Natural killer cell treated with Interleukin-12 subunit alpha and Interleukin-12 subunit beta and Interleukin-15 and Interleukin-18, amount 100 ng/mL, for 72 hours (primary cell): ENCODE measurements around the gene FAIM2. TPM values are rescaled to one million over a fixed set of nuclear protein-coding genes. Genes with fewer than 3 reads are reported as not detected.

Experiments
- ATAC-seq, 2 donors: fragments of 150-1000 bp; cut with Tn5 transposase in 1 of 2; sonication (Bioruptor Pico), chemical (Tn5 transposase) in 1 of 2; 2 replicates each; pipeline ENCODE4 v1.10.0; 2021
- DNase-seq: peaks from one replicate; pipeline ENCODE4 v3.0.0; 2022; ENCODE audit warnings: low spot score
- H3K27ac Mint-ChIP-seq, 2 donors: 1 replicate in 1 of 2; 2 replicates in 1 of 2; pipeline ENCODE4 v1.8.0; 2022; ENCODE audit warnings: mixed read lengths in 2 of 2, mild to moderate bottlenecking in 1 of 2, moderate library complexity in 1 of 2
- H3K27me3 Mint-ChIP-seq, 2 donors: 1 replicate in 1 of 2; 2 replicates in 1 of 2; pipeline ENCODE4 v1.8.0; 2022; ENCODE audit warnings: mixed read lengths in 2 of 2
- H3K36me3 Mint-ChIP-seq: one replicate; pipeline ENCODE4 v1.8.0; 2022; ENCODE audit warnings: mixed read lengths
- H3K4me1 Mint-ChIP-seq, 2 donors: 1 replicate in 1 of 2; 2 replicates in 1 of 2; pipeline ENCODE4 v1.8.0; 2022; ENCODE audit warnings: low read depth in 2 of 2, mixed read lengths in 2 of 2, mild to moderate bottlenecking in 1 of 2
- H3K4me3 Mint-ChIP-seq: one replicate; pipeline ENCODE4 v1.8.0; 2022; ENCODE audit warnings: mixed read lengths
- H3K9me3 Mint-ChIP-seq: 2 replicates; pipeline ENCODE4 v1.8.0; 2022; ENCODE audit warnings: mixed read lengths
- total RNA-seq, 2 donors: library from RNA; stranded (reverse); gene quantifications; one replicate each; pipeline ENCODE4 v1.2.3, GENCODE V29; 2022

FAIM2 gene
- total RNA-seq, 2 donors from 2014 or later = 0.50 TPM; not detected in 1

- no peaks in the 10 kb centered on the region for H3K36me3 Mint-ChIP-seq
- H3K9me3 Mint-ChIP-seq = no peaks in the 10 kb centered on the region
- ATAC-seq = no peak
- no peak overlapping the region for H3K27ac Mint-ChIP-seq
- peaks cover 21 to 29% of the 10 kb centered on the region in 2 donors for H3K4me1 Mint-ChIP-seq
- no peak overlapping the region for H3K4me3 Mint-ChIP-seq
- peaks cover 0 to 7% of the 10 kb centered on the region in 2 donors for H3K27me3 Mint-ChIP-seq
- no peak for DNase-seq
Observed at GRCh38 chr12:49825971-49826421, 77.7 kb downstream of the FAIM2 start.

GRCh38 chr12:49825360-49825970 lies 78.2 kb downstream of the FAIM2 start:
- Mint-ChIP-seq H3K4me1 (peaks cover 24 to 32% of the 10 kb centered on the region in 2 donors), H3K27ac (no peak overlapping the region), H3K9me3 (no peaks in the 10 kb centered on the region), H3K4me3 (no peak overlapping the region), H3K27me3 (peaks cover 0 to 7% of the 10 kb centered on the region in 2 donors), H3K36me3 (no peaks in the 10 kb centered on the region)
- DNase-seq (peak; percentile 3), ATAC-seq (no peak)

GRCh38 chr12:49824895-49825294 lies 78.8 kb downstream of the FAIM2 start:
- no peak for ATAC-seq
- Mint-ChIP-seq H3K27me3 (peaks cover 0 to 7% of the 10 kb centered on the region in 2 donors), H3K4me1 (peaks cover 24 to 32% of the 10 kb centered on the region in 2 donors), H3K9me3 (no peaks in the 10 kb centered on the region), H3K4me3 (no peak overlapping the region), H3K27ac (no peak overlapping the region), H3K36me3 (no peaks in the 10 kb centered on the region)
- peak; percentile 22 for DNase-seq

- no peak for ATAC-seq
- peak; percentile 12 for DNase-seq
- peaks cover 23 to 35% of the 10 kb centered on the region in 2 donors for H3K4me1 Mint-ChIP-seq
- H3K27me3 Mint-ChIP-seq = peaks cover 0 to 5% of the 10 kb centered on the region in 2 donors
- H3K4me3 Mint-ChIP-seq = no peak overlapping the region
- no peaks in the 10 kb centered on the region for H3K36me3 Mint-ChIP-seq
- no peak overlapping the region for H3K27ac Mint-ChIP-seq
- no peaks in the 10 kb centered on the region for H3K9me3 Mint-ChIP-seq
Observed at GRCh38 chr12:49824416-49824815, 79.3 kb downstream of the FAIM2 start.

GRCh38 chr12:49823951-49824350 lies 79.7 kb downstream of the FAIM2 start:
- Mint-ChIP-seq H3K27me3 (no peaks in the 10 kb centered on the region), H3K4me1 (peaks cover 18 to 32% of the 10 kb centered on the region in 2 donors), H3K4me3 (no peak overlapping the region), H3K9me3 (no peaks in the 10 kb centered on the region), H3K27ac (no peak overlapping the region), H3K36me3 (no peaks in the 10 kb centered on the region)
- DNase-seq (peak; percentile 53), ATAC-seq (no peak)

GRCh38 chr12:49823350-49823749 lies 80.3 kb downstream of the FAIM2 start:
- no peak overlapping the region for H3K27ac Mint-ChIP-seq
- H3K36me3 Mint-ChIP-seq = no peaks in the 10 kb centered on the region
- H3K9me3 Mint-ChIP-seq = no peaks in the 10 kb centered on the region
- no peaks in the 10 kb centered on the region for H3K27me3 Mint-ChIP-seq
- ATAC-seq = no peak
- peak; percentile 16 for DNase-seq
- peaks cover 12 to 26% of the 10 kb centered on the region in 2 donors for H3K4me1 Mint-ChIP-seq
- H3K4me3 Mint-ChIP-seq = no peak overlapping the region

GRCh38 chr12:49821373-49822287 lies 82.1 kb downstream of the FAIM2 start:
- peak overlapping the region; percentile 35 to 48 for H3K27ac Mint-ChIP-seq
- no peaks in the 10 kb centered on the region for H3K9me3 Mint-ChIP-seq
- H3K4me1 Mint-ChIP-seq = peaks cover 11 to 17% of the 10 kb centered on the region in 2 donors
- no peaks in the 10 kb centered on the region for H3K27me3 Mint-ChIP-seq
- DNase-seq = peak; percentile 28
- no peaks in the 10 kb centered on the region for H3K36me3 Mint-ChIP-seq
- H3K4me3 Mint-ChIP-seq = no peak overlapping the region
- no peak for ATAC-seq

- Mint-ChIP-seq H3K4me3 (no peak overlapping the region), H3K4me1 (peaks cover 7 to 11% of the 10 kb centered on the region in 2 donors), H3K9me3 (no peaks in the 10 kb centered on the region), H3K27me3 (no peaks in the 10 kb centered on the region), H3K27ac (no peak overlapping the region), H3K36me3 (no peaks in the 10 kb centered on the region)
- ATAC-seq (no peak), DNase-seq (peak; percentile 16)
Observed at GRCh38 chr12:49819786-49820185, 83.9 kb downstream of the FAIM2 start.

- DNase-seq (peak; percentile 5), ATAC-seq (no peak)
- Mint-ChIP-seq H3K9me3 (no peaks in the 10 kb centered on the region), H3K4me1 (peaks cover 6 to 11% of the 10 kb centered on the region in 2 donors), H3K36me3 (no peaks in the 10 kb centered on the region), H3K27ac (no peak overlapping the region), H3K27me3 (no peaks in the 10 kb centered on the region), H3K4me3 (no peak overlapping the region)
Observed at GRCh38 chr12:49818241-49818895, 85.3 kb downstream of the FAIM2 start.

Other genes starting within 250 kb of the FAIM2 start
- gene FMNL3, start 196.5 kb downstream of the FAIM2 start, total RNA-seq = 100 to 1,000 TPM in 1 of 2 donors, 10 to 100 TPM in 1; 86.9 to 123 TPM
- 100 to 1,000 TPM; 357 to 452 TPM for gene TMBIM6, start 162.3 kb downstream of the FAIM2 start, total RNA-seq
- gene NCKAP5L, start 75.5 kb downstream of the FAIM2 start, total RNA-seq = 1 to 10 TPM; 1.9 to 4.4 TPM
- 1 to 10 TPM; 5.9 to 6.8 TPM for gene BCDIN3D, start 60.8 kb downstream of the FAIM2 start, total RNA-seq
- not detected for gene AQP2, start 46.8 kb upstream of the FAIM2 start, total RNA-seq
- not detected for gene AQP5, start 58.0 kb upstream of the FAIM2 start, total RNA-seq
- not detected for gene AQP6, start 69.0 kb upstream of the FAIM2 start, total RNA-seq
- gene RACGAP1, start 121.6 kb upstream of the FAIM2 start, total RNA-seq = 100 to 1,000 TPM in 1 of 2 donors, 10 to 100 TPM in 1; 72.2 to 107 TPM
- gene ASIC1, start 153.7 kb upstream of the FAIM2 start, total RNA-seq = under 1 TPM in 1 of 2 donors, not detected in 1; 0.17 TPM
- 100 to 1,000 TPM in 1 of 2 donors, 10 to 100 TPM in 1; 69.5 to 112 TPM for gene SMARCD1, start 181.4 kb upstream of the FAIM2 start, total RNA-seq
- under 1 TPM; 0.36 TPM for gene GPD1, start 200.1 kb upstream of the FAIM2 start, total RNA-seq
- 10 to 100 TPM; 39.9 to 51.2 TPM for gene COX14, start 208.3 kb upstream of the FAIM2 start, total RNA-seq